Hepatocyte (in vitro differentiated cells): Measurements from ENCODE around the gene AP5Z1. TPM values are rescaled to one million over a fixed set of nuclear protein-coding genes. Genes with fewer than 3 reads are reported as not detected.

Experiments used
- DNase-seq: peaks from one replicate; pipeline ENCODE4 v3.0.0-alpha.2; 2016; ENCODE audit warnings: low spot score
- H2AFZ ChIP-seq: fragments of 200-600 bp; sonication (generic); 2 replicates; pipeline ENCODE4 v1.6.0; 2016; ENCODE audit warnings: antibody characterized with exemption, mild to moderate bottlenecking
- H3K27ac ChIP-seq: fragments of 200-600 bp; sonication (generic); 2 replicates; pipeline ENCODE4 v1.5.1; 2016; ENCODE audit warnings: mild to moderate bottlenecking
- H3K27me3 ChIP-seq: fragments of 200-600 bp; sonication (generic); 2 replicates; pipeline ENCODE4 v1.6.1; 2016
- H3K36me3 ChIP-seq: fragments of 200-600 bp; sonication (generic); replicated peaks from 2 replicates; pipeline ENCODE4 v1.5.1; 2016; ENCODE audit warnings: low read depth; ENCODE audit not compliant: insufficient read depth
- H3K4me1 ChIP-seq: fragments of 200-600 bp; sonication (generic); 2 replicates; pipeline ENCODE4 v1.5.1; 2016; ENCODE audit warnings: mild to moderate bottlenecking, moderate library complexity; ENCODE audit not compliant: insufficient read depth
- H3K4me2 ChIP-seq: fragments of 200-600 bp; sonication (generic); 2 replicates; pipeline ENCODE4 v1.6.0; 2016
- H3K4me3 ChIP-seq: fragments of 200-600 bp; sonication (generic); 2 replicates; pipeline ENCODE4 v1.5.1; 2016; ENCODE audit warnings: mild to moderate bottlenecking
- H3K79me2 ChIP-seq: fragments of 200-600 bp; sonication (generic); 2 replicates; pipeline ENCODE4 v1.6.0; 2017; ENCODE audit warnings: mild to moderate bottlenecking
- H3K9me2 ChIP-seq: fragments of 200-600 bp; sonication (generic); replicated peaks from 2 replicates; pipeline ENCODE4 v1.6.0; 2017; ENCODE audit warnings: mild to moderate bottlenecking; ENCODE audit not compliant: insufficient read depth
- H3K9me3 ChIP-seq: fragments of 200-600 bp; sonication (generic); 2 replicates; pipeline ENCODE4 v1.5.1; 2016; ENCODE audit warnings: low read depth, mild to moderate bottlenecking
- H4K20me1 ChIP-seq: fragments of 200-600 bp; sonication (generic); 2 replicates; pipeline ENCODE4 v1.6.0; 2016; ENCODE audit warnings: mild to moderate bottlenecking; ENCODE audit not compliant: insufficient read depth, poor library complexity, severe bottlenecking
- CTCF ChIP-seq: fragments of 200-600 bp; sonication (generic); IDR thresholded peaks from 2 replicates; pipeline ENCODE4 v1.5.1; 2016; ENCODE audit warnings: antibody characterized with exemption, mild to moderate bottlenecking; ENCODE audit not compliant: poor library complexity
- EZH2 ChIP-seq: fragments of 200-600 bp; sonication (generic); IDR thresholded peaks from 2 replicates; pipeline ENCODE4 v1.6.1; 2016; ENCODE audit warnings: antibody characterized with exemption, mild to moderate bottlenecking, borderline replicate concordance
- EZH2phosphoT487 ChIP-seq: fragments of 200-600 bp; sonication (generic); IDR thresholded peaks from one replicate; pipeline ENCODE4 v1.6.1; 2018; ENCODE audit warnings: antibody characterized with exemption, mild to moderate bottlenecking, low read depth, moderate library complexity; ENCODE audit not compliant: unreplicated experiment, severe bottlenecking
- WGBS: methylation state at CpG from one replicate; pipeline ENCODE4 v1.1.6; 2016; ENCODE audit warnings: low lambda C conversion rate; ENCODE audit errors: missing lambda C conversion rate; 5-methylcytosine and 5-hydroxymethylcytosine counted together
- polyA plus RNA-seq: library from polyadenylated mRNA; unstranded; fragments of >200 nt; fragmentation: Nextera tagmentation; extraction: Ambion mirVana; gene quantifications from 2 replicates; pipeline ENCODE4 v1.2.1, GENCODE V29; 2016
- total RNA-seq: library from RNA; depleted of rRNA; stranded (reverse); fragments of >200 nt; gene quantifications from 2 replicates; pipeline ENCODE4 v1.2.3, GENCODE V29; 2014

AP5Z1 gene
- total and polyA plus RNA-seq, 2 experiments from 2014 or later: 33.9 to 60.3 TPM

DNA sequence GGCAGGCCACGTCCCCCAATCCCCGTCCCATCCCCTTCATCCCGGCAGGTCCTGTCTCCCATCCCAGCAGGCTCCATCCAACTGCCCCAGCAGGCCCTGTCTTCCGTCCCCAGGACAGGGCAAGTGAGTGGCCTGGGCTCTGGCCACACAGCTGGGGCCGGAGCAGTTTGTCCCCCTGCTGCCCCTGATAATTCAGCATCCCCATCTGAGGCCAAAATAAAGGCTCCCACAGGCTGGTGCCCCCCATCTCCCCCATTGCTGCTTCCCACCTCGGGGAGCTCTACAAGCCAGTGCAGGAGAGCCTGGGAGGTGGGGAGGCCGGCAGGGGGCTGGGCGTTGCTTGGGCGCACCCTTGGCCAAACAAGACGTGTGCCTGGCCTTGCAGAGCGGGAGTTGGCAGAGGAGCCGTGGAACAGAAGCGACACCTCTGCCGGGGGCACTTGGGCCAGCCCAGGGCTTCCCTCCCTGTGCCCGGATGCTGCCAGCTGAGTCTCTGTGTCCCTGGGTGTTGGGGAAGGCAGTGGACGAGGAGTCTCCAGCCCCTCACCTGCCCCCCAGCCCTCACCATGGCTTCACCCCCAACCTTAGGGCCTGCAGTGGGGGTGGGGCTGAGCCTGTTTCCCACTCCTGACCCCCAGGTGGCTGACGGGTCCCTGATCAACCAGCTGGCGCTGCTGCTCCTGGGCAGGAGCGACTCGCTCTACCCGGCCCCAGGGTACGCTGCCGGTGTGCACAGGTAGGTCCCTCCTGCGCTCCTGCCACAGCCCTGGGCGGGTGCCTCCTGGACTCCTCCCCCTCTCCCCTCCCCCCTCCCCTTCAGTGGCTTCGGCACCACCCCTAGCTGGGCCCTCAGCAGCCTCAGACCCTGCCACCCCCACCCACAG lies 14.0 kb downstream of the AP5Z1 start:
- Histone ChIP-seq H2AFZ (no peak overlapping the region), H3K79me2 (no peaks in the 10 kb centered on the region), H3K27me3 (no peaks in the 10 kb centered on the region), H3K9me3 (no peaks in the 10 kb centered on the region), H3K4me3 (no peak overlapping the region), H4K20me1 (no peaks in the 10 kb centered on the region), H3K36me3 (no peaks in the 10 kb centered on the region), H3K4me2 (no peak overlapping the region), H3K4me1 (no peaks in the 10 kb centered on the region), H3K27ac (no peak overlapping the region), H3K9me2 (no peaks in the 10 kb centered on the region)
- TF ChIP-seq CTCF: no peak
- no peak for TF ChIP-seq EZH2
- no peak for TF ChIP-seq EZH2phosphoT487
- no peak for DNase-seq
- 92% methylated on average over 16 of the region's 26 CpGs for WGBS

DNA sequence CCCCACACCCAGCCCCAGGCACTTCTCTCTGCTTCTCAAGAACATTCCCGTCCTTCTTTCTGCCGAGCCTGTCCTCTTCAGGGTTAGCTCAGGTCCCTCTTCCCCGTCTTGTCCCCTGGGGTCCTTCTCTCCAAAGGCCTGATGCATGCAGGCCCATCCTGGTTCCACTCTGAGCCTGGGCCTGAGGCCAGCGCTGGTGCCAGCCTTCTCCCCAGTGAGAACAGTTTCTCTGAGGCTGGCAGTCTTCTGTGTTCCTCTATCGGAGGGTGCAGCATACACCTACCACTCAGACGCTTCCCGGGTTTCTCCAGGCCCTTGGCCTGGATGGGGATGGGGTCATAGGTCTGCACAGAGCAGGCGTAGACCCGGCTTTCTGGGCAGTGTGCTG lies 14.6 kb downstream of the AP5Z1 start:
- Histone ChIP-seq H3K79me2 (no peaks in the 10 kb centered on the region), H3K4me3 (no peak overlapping the region), H4K20me1 (no peaks in the 10 kb centered on the region), H3K27me3 (no peaks in the 10 kb centered on the region), H3K9me3 (no peaks in the 10 kb centered on the region), H3K4me1 (no peaks in the 10 kb centered on the region), H3K9me2 (no peaks in the 10 kb centered on the region), H3K36me3 (no peaks in the 10 kb centered on the region), H3K4me2 (no peak overlapping the region), H2AFZ (no peak overlapping the region), H3K27ac (no peak overlapping the region)
- WGBS: 96% methylated on average over 9 of the region's 9 CpGs
- TF ChIP-seq EZH2phosphoT487 (no peak), EZH2 (no peak), CTCF (no peak)
- DNase-seq: no peak

- Histone ChIP-seq H3K36me3 (no peaks in the 10 kb centered on the region), H3K27me3 (no peaks in the 10 kb centered on the region), H3K9me3 (no peaks in the 10 kb centered on the region), H3K4me1 (no peaks in the 10 kb centered on the region), H3K4me3 (no peak overlapping the region), H3K27ac (no peak overlapping the region), H3K79me2 (no peaks in the 10 kb centered on the region), H2AFZ (no peak overlapping the region), H3K4me2 (no peak overlapping the region), H4K20me1 (no peaks in the 10 kb centered on the region), H3K9me2 (no peaks in the 10 kb centered on the region)
- TF ChIP-seq CTCF: no peak
- TF ChIP-seq EZH2phosphoT487: no peak
- no peak for TF ChIP-seq EZH2
- WGBS: 98% methylated on average over 24 of the region's 24 CpGs
- no peak for DNase-seq
These were observed 15.1 kb downstream of the AP5Z1 start for GRCh38 chr7:4790516-4790991.
